ENCODE measurements around the gene PRPF19. TPM values are rescaled to one million over a fixed set of nuclear protein-coding genes. Genes with fewer than 3 reads are reported as not detected.

PRPF19 gene
- total and polyA plus RNA-seq, 9 of the 15 experiments (the other 6 are each of a cell fraction or from before 2014, with no cell fraction given) = 9.4 to 212 (median 73.2) TPM

GRCh38 chr11:60899046-60899936, 7.1 kb downstream of the PRPF19 start (continued):
- no peak for TF ChIP-seq ZBTB9 (CRISPR knock-in tag; IDR thresholded peaks at IDR 0.05)
- TF ChIP-seq NKRF (IDR thresholded peaks at IDR 0.05; ENCODE audit: borderline replicate concordance) = no peak
- TF ChIP-seq ZNF354B (CRISPR knock-in tag; IDR thresholded peaks at IDR 0.05) = no peak
- TF ChIP-seq CHAMP1 (IDR thresholded peaks at IDR 0.05) = no peak
- no peak for TF ChIP-seq ZNF561 (CRISPR knock-in tag; conservative IDR thresholded peaks at IDR 0.05)
- no peak for TF ChIP-seq YBX1 (IDR thresholded peaks at IDR 0.05)
- peak; percentile 69 for TF ChIP-seq SMC3 (conservative IDR thresholded peaks at IDR 0.05; ENCODE audit: insufficient read depth, low read depth, low read length)
- TF ChIP-seq HEY1 (CRISPR knock-in tag; IDR thresholded peaks at IDR 0.05; ENCODE audit: borderline replicate concordance) = no peak
- no peak for TF ChIP-seq ZNF717 (CRISPR knock-in tag; IDR thresholded peaks at IDR 0.05)
- no peak for TF ChIP-seq TEAD2 (tag; IDR thresholded peaks at IDR 0.05)
- no peak for TF ChIP-seq MTA1 (IDR thresholded peaks at IDR 0.05; ENCODE audit: borderline replicate concordance)
- TF ChIP-seq NFE2L1 (tag; IDR thresholded peaks at IDR 0.05; ENCODE audit: borderline replicate concordance, low read depth) = no peak
- TF ChIP-seq NFXL1 (CRISPR knock-in tag; IDR thresholded peaks at IDR 0.05) = no peak
- TF ChIP-seq NFRKB (IDR thresholded peaks at IDR 0.05; ENCODE audit: low read depth) = no peak
- no peak for TF ChIP-seq ZNF77 (CRISPR knock-in tag; IDR thresholded peaks at IDR 0.05)
- no peak for TF ChIP-seq ZNF398 (CRISPR knock-in tag; IDR thresholded peaks at IDR 0.05)
- no peak for TF ChIP-seq ZBTB17 (CRISPR knock-in tag; IDR thresholded peaks at IDR 0.05)
- TF ChIP-seq ZNF212 (CRISPR knock-in tag; IDR thresholded peaks at IDR 0.05) = no peak
- no peak for TF ChIP-seq ZNF175 (CRISPR knock-in tag; IDR thresholded peaks at IDR 0.05; ENCODE audit: low read depth)
- no peak for TF ChIP-seq POLR2AphosphoS2 (IDR thresholded peaks at IDR 0.05; ENCODE audit: low read length)
